ENCODE results near the gene LAMB3. TPM values are rescaled to one million over a fixed set of nuclear protein-coding genes. Genes with fewer than 3 reads are reported as not detected.

Gene LAMB3
- total RNA-seq, 1 experiment from 2014 or later, result 0.28 TPM

DNA sequence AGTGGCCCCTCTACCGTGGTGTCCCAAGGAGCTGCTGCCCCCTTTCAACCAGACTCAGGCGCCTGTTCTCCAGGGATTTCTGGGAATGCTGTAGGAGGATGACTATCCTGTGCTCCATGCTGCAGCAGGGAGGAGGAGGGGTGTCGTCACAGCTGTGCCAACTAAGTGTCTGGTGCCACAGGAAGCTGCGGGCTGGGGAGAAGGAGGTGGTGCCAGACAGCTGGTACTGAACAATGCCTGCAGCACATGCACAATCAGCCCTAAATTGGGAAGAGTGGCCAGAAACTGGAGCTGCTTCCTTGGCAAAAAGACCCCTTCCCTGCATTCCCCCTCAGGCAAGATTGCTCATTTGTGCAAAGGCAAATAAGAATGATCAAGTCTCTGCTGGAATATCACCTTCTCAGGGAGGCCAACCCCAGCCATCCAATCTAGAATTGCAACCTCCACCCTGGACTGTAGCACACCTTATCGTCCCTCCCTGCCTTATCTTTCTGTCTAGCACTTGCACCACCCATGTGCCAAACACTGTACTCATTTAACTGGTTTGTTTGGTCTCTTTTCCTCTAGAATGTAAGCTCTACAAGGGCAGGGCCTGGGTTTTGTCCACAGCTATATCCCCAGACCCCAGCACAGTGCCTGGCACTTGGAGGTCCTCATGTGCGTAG, 33.3 kb downstream of the LAMB3 start:
- H3K9me3 Mint-ChIP-seq, result no peaks in the 10 kb centered on the region; a peak in 1 of 5 replicates

More for the DNA sequence above, 33.3 kb downstream of the LAMB3 start:
- no peak overlapping the region for H2AK5ac ChIP-seq (ENCODE audit: insufficient read length, low read length)
- H3K56ac ChIP-seq (ENCODE audit: insufficient read length, low read depth, low read length), result no peak overlapping the region
- no peak for DNase-seq
- H4K20me1 ChIP-seq (ENCODE audit: control insufficient read depth, insufficient read depth, insufficient read length), result no peaks in the 10 kb centered on the region
- H4K8ac ChIP-seq (replicated peaks; ENCODE audit: insufficient read length, low read depth, low read length), result no peak overlapping the region
- peak overlapping the region; percentile 37; the same call in 1 of the 2 replicates for H3K14ac ChIP-seq (ENCODE audit: insufficient read depth, low read length)
- no peaks in the 10 kb centered on the region for H3K4me1 ChIP-seq (ENCODE audit: insufficient read depth, low read length)
- H3K18ac ChIP-seq (ENCODE audit: insufficient read length, low read depth, low read length), result no peak overlapping the region
- H2BK12ac ChIP-seq (ENCODE audit: insufficient read length, low read depth, low read length), result no peak overlapping the region
- no peak overlapping the region for H3K27ac ChIP-seq (ENCODE audit: insufficient read length, low read depth, low read length)
- H3K23ac ChIP-seq (ENCODE audit: insufficient read length, low read depth, low read length), result no peak overlapping the region
- WGBS (ENCODE audit: extremely low coverage, insufficient read length, low lambda C conversion rate), result no CpG with 5 or more reads among the region's 6 CpGs
- Mint-ChIP-seq H3K4me3 (no peak overlapping the region), H3K4me1 (peaks cover 6 to 10% of the 10 kb centered on the region in 2 experiments), H3K36me3 (ENCODE audit: insufficient read depth in 1 of 3, low read depth in 3 of 3) (no peaks in the 10 kb centered on the region; a peak in 2 of 7 replicates), H3K27ac (no peak overlapping the region), H3K27me3 (ENCODE audit: low read depth) (peaks cover 5% of the 10 kb centered on the region)
- H3K4me2 ChIP-seq (ENCODE audit: insufficient read depth, insufficient read length, low read length), result no peak overlapping the region
- no peaks in the 10 kb centered on the region for H3K9me3 ChIP-seq (ENCODE audit: control insufficient read depth, low read depth, low read length)
- no peaks in the 10 kb centered on the region for H3K79me1 ChIP-seq (ENCODE audit: insufficient read depth, low read depth, low read length, poor library complexity, severe bottlenecking)
- no peak overlapping the region for H3K4ac ChIP-seq (ENCODE audit: low read depth, low read length)
- no peak overlapping the region for H2AFZ ChIP-seq (ENCODE audit: low read length)
- no peaks in the 10 kb centered on the region for H3K23me2 ChIP-seq (ENCODE audit: insufficient read length, low read depth, low read length, poor library complexity, severe bottlenecking)
- no peak overlapping the region for H4K91ac ChIP-seq (ENCODE audit: insufficient read length, low read depth, low read length)
- H4K5ac ChIP-seq (ENCODE audit: insufficient read length, low read depth, low read length), result no peak overlapping the region
- H3T11ph ChIP-seq (ENCODE audit: low read length), result no peak overlapping the region
- TF ChIP-seq, protein P1, sequence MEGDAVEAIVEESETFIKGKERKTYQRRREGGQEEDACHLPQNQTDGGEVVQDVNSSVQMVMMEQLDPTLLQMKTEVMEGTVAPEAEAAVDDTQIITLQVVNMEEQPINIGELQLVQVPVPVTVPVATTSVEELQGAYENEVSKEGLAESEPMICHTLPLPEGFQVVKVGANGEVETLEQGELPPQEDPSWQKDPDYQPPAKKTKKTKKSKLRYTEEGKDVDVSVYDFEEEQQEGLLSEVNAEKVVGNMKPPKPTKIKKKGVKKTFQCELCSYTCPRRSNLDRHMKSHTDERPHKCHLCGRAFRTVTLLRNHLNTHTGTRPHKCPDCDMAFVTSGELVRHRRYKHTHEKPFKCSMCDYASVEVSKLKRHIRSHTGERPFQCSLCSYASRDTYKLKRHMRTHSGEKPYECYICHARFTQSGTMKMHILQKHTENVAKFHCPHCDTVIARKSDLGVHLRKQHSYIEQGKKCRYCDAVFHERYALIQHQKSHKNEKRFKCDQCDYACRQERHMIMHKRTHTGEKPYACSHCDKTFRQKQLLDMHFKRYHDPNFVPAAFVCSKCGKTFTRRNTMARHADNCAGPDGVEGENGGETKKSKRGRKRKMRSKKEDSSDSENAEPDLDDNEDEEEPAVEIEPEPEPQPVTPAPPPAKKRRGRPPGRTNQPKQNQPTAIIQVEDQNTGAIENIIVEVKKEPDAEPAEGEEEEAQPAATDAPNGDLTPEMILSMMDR (conservative IDR thresholded peaks at IDR 0.05), result no peak
- H3K27me3 ChIP-seq (ENCODE audit: insufficient read depth, low read length), result no peaks in the 10 kb centered on the region
- no peak overlapping the region for H2BK20ac ChIP-seq (ENCODE audit: low read depth, low read length, poor library complexity, severe bottlenecking)
- H3K9ac ChIP-seq (ENCODE audit: extremely low read depth, insufficient read length, low read length), result no peak overlapping the region
- no peak overlapping the region for H2BK120ac ChIP-seq (ENCODE audit: low read depth, low read length, poor library complexity, severe bottlenecking)
- H3K79me2 ChIP-seq (ENCODE audit: insufficient read depth, low read length), result no peaks in the 10 kb centered on the region
- H2BK5ac ChIP-seq (ENCODE audit: insufficient read length, low read length), result no peak overlapping the region
- H2BK15ac ChIP-seq (ENCODE audit: low read depth, low read length), result no peak overlapping the region
